Activated CD4-positive, alpha-beta T cell treated with anti-CD3 and anti-CD28 coated beads, Interleukin-10, Interleukin-2, amounts not matched to agents 100 ng/mL and 50 ng/mL, durations not matched to agents 16 hours and 8 hours (primary cell): Measurements from ENCODE around the gene FTO.
"Not testable (repeated sequence)": the region's sequence is repeated elsewhere in the genome, so short reads cannot be mapped to it uniquely, and the experiment has no call there.

Experiments
- DNase-seq: peaks from one replicate; pipeline ENCODE4 v3.0.0-alpha.2; 2020

FTO gene

GRCh38 chr16:53872248-53873221, 168.6 kb downstream of the FTO start:
- peak; percentile 25 for DNase-seq

GRCh38 chr16:53876811-53877210, 172.9 kb downstream of the FTO start:
- no peak for DNase-seq

GRCh38 chr16:53878216-53878615, 174.3 kb downstream of the FTO start:
- DNase-seq: no peak

GRCh38 chr16:53881371-53881770, 177.4 kb downstream of the FTO start:
- DNase-seq: no peak

- DNase-seq: no peak
These were observed 178.4 kb downstream of the FTO start for GRCh38 chr16:53882310-53882709.

GRCh38 chr16:53884748-53885147, 180.8 kb downstream of the FTO start:
- DNase-seq: no peak

GRCh38 chr16:53886482-53887378, 182.8 kb downstream of the FTO start:
- no peak for DNase-seq

- DNase-seq: no peak
These were observed 184.3 kb downstream of the FTO start for GRCh38 chr16:53888222-53888621.

GRCh38 chr16:53890877-53891276, 186.9 kb downstream of the FTO start:
- DNase-seq: not testable (repeated sequence)

GRCh38 chr16:53891409-53892139, 187.6 kb downstream of the FTO start:
- DNase-seq: peak; percentile 34

- DNase-seq: peak; percentile 67
These were observed 188.2 kb downstream of the FTO start for GRCh38 chr16:53892155-53892554.

GRCh38 chr16:53893731-53894435, 189.9 kb downstream of the FTO start:
- DNase-seq: no peak

- no peak for DNase-seq
These were observed 190.7 kb downstream of the FTO start for GRCh38 chr16:53894686-53895085.

- DNase-seq: no peak
These were observed 191.5 kb downstream of the FTO start for GRCh38 chr16:53895433-53895832.

- no peak for DNase-seq
These were observed 191.9 kb downstream of the FTO start for GRCh38 chr16:53895851-53896250.

- no peak for DNase-seq
These were observed 192.8 kb downstream of the FTO start for GRCh38 chr16:53896722-53897121.

GRCh38 chr16:53898993-53899392, 195.0 kb downstream of the FTO start:
- no peak for DNase-seq

GRCh38 chr16:53899431-53899830, 195.5 kb downstream of the FTO start:
- DNase-seq: no peak

GRCh38 chr16:53900667-53901066, 196.7 kb downstream of the FTO start:
- DNase-seq: no peak

- DNase-seq: no peak
These were observed 197.5 kb downstream of the FTO start for GRCh38 chr16:53901408-53901807.

- DNase-seq: no peak
These were observed 200.6 kb downstream of the FTO start for GRCh38 chr16:53904533-53904932.

GRCh38 chr16:53905028-53905427, 201.1 kb downstream of the FTO start:
- DNase-seq: no peak
